H9 (cell line): Measurements from ENCODE around the gene MFRP. TPM values are rescaled to one million over a fixed set of nuclear protein-coding genes. Genes with fewer than 3 reads are reported as not detected.

ENCODE experiments used
- DNase-seq: peaks from one replicate; pipeline ENCODE4 v3.0.0-alpha.2; 2017
- H2AFZ ChIP-seq: one replicate; pipeline ENCODE4 v1.6.1; 2013; ENCODE audit warnings: mild to moderate bottlenecking, low read length, control low read depth, moderate library complexity
- H2AK5ac ChIP-seq: 2 replicates; pipeline ENCODE4 v1.6.1; 2013; ENCODE audit warnings: low read length, control low read depth, mixed read lengths; ENCODE audit not compliant: insufficient read length
- H2BK120ac ChIP-seq: one replicate; pipeline ENCODE4 v1.6.1; 2013; ENCODE audit warnings: low read depth, mild to moderate bottlenecking, low read length, control low read depth, inconsistent platforms; ENCODE audit not compliant: poor library complexity, severe bottlenecking
- H2BK12ac ChIP-seq: 2 replicates; pipeline ENCODE4 v1.6.1; 2013; ENCODE audit warnings: low read length, control low read depth, mixed read lengths, low read depth; ENCODE audit not compliant: insufficient read length
- H2BK15ac ChIP-seq: 2 replicates; pipeline ENCODE4 v1.6.1; 2013; ENCODE audit warnings: low read depth, low read length, control low read depth
- H2BK20ac ChIP-seq: one replicate; pipeline ENCODE4 v1.6.1; 2013; ENCODE audit warnings: low read depth, mild to moderate bottlenecking, low read length, control low read depth, inconsistent platforms; ENCODE audit not compliant: poor library complexity, severe bottlenecking
- H2BK5ac ChIP-seq: 2 replicates; pipeline ENCODE4 v1.6.1; 2013; ENCODE audit warnings: low read length, control low read depth, mixed read lengths; ENCODE audit not compliant: insufficient read length
- H3K14ac ChIP-seq: 2 replicates; pipeline ENCODE4 v1.6.1; 2013; ENCODE audit warnings: low read length, control low read depth; ENCODE audit not compliant: insufficient read depth
- H3K18ac ChIP-seq: 2 replicates; pipeline ENCODE4 v1.6.1; 2013; ENCODE audit warnings: low read depth, mild to moderate bottlenecking, mixed read lengths, low read length, control low read depth; ENCODE audit not compliant: insufficient read length
- H3K23ac ChIP-seq: 2 replicates; pipeline ENCODE4 v1.6.1; 2013; ENCODE audit warnings: low read length, control low read depth, mixed read lengths, low read depth; ENCODE audit not compliant: insufficient read length
- H3K23me2 ChIP-seq: 2 replicates; pipeline ENCODE4 v1.6.1; 2013; ENCODE audit warnings: low read depth, mild to moderate bottlenecking, mixed read lengths, low read length, control low read depth; ENCODE audit not compliant: insufficient read length, poor library complexity, severe bottlenecking
- H3K27ac ChIP-seq: 2 replicates; pipeline ENCODE4 v1.5.1; 2013; ENCODE audit warnings: low read length, control low read depth, mixed read lengths, low read depth; ENCODE audit not compliant: insufficient read length
- H3K27me3 ChIP-seq: 2 replicates; pipeline ENCODE4 v1.6.1; 2013; ENCODE audit warnings: low read length, control low read depth, inconsistent platforms; ENCODE audit not compliant: insufficient read depth
- H3K4ac ChIP-seq: 2 replicates; pipeline ENCODE4 v1.6.1; 2013; ENCODE audit warnings: low read depth, mild to moderate bottlenecking, control low read depth, inconsistent platforms, low read length, moderate library complexity
- H3K4me1 ChIP-seq: 2 replicates; pipeline ENCODE4 v1.6.1; 2013; ENCODE audit warnings: low read length, control low read depth, inconsistent platforms; ENCODE audit not compliant: insufficient read depth
- H3K4me2 ChIP-seq: 2 replicates; pipeline ENCODE4 v1.6.1; 2013; ENCODE audit warnings: low read length, control low read depth, mixed read lengths; ENCODE audit not compliant: insufficient read length, insufficient read depth
- H3K56ac ChIP-seq: 2 replicates; pipeline ENCODE4 v1.6.1; 2013; ENCODE audit warnings: low read depth, mild to moderate bottlenecking, mixed read lengths, low read length, control low read depth; ENCODE audit not compliant: insufficient read length
- H3K79me1 ChIP-seq: 2 replicates; pipeline ENCODE4 v1.6.1; 2013; ENCODE audit warnings: low read depth, mild to moderate bottlenecking, moderate library complexity, low read length, control low read depth, inconsistent platforms; ENCODE audit not compliant: insufficient read depth, poor library complexity, severe bottlenecking
- H3K79me2 ChIP-seq: 2 replicates; pipeline ENCODE4 v1.6.1; 2013; ENCODE audit warnings: low read length, control low read depth, inconsistent platforms; ENCODE audit not compliant: insufficient read depth
- H3K9ac ChIP-seq: 2 replicates; pipeline ENCODE4 v1.6.1; 2013; ENCODE audit warnings: low read length, control low read depth, mixed read lengths; ENCODE audit not compliant: insufficient read length; ENCODE audit errors: extremely low read depth
- H3K9me3 ChIP-seq: one replicate; pipeline ENCODE4 v1.6.1; 2013; ENCODE audit warnings: low read depth, low read length, inconsistent platforms; ENCODE audit not compliant: control insufficient read depth
- H3T11ph ChIP-seq: one replicate; pipeline ENCODE4 v1.6.1; 2013; ENCODE audit warnings: mild to moderate bottlenecking, low read length, control low read depth, inconsistent platforms
- H4K20me1 ChIP-seq: one replicate; pipeline ENCODE4 v1.6.1; 2013; ENCODE audit not compliant: control insufficient read depth, insufficient read length, insufficient read depth
- H4K5ac ChIP-seq: 2 replicates; pipeline ENCODE4 v1.6.1; 2013; ENCODE audit warnings: low read depth, mild to moderate bottlenecking, mixed read lengths, low read length, control low read depth; ENCODE audit not compliant: insufficient read length
- H4K8ac ChIP-seq: replicated peaks from 2 replicates; pipeline ENCODE4 v1.6.1; 2013; ENCODE audit warnings: low read length, control low read depth, mixed read lengths, low read depth; ENCODE audit not compliant: insufficient read length
- H4K91ac ChIP-seq: 2 replicates; pipeline ENCODE4 v1.6.1; 2013; ENCODE audit warnings: low read depth, mild to moderate bottlenecking, moderate library complexity, mixed read lengths, low read length, control low read depth; ENCODE audit not compliant: insufficient read length
- H3K27ac Mint-ChIP-seq, 3 experiments: 2 replicates in 2 of 3; 3 replicates in 1 of 3; pipeline ENCODE4 v1.8.0; 2020 to 2021; ENCODE audit warnings: mixed read lengths in 3 of 3, mild to moderate bottlenecking in 1 of 3, moderate library complexity in 1 of 3
- H3K27me3 Mint-ChIP-seq: 2 replicates; pipeline ENCODE4 v1.8.0; 2021; ENCODE audit warnings: low read depth, mild to moderate bottlenecking, moderate library complexity, mixed read lengths
- H3K36me3 Mint-ChIP-seq, 3 experiments: 2 replicates in 2 of 3; 3 replicates in 1 of 3; pipeline ENCODE4 v1.8.0; 2020 to 2021; ENCODE audit warnings: low read depth in 3 of 3, mixed read lengths in 3 of 3; ENCODE audit not compliant: insufficient read depth in 1 of 3
- H3K4me1 Mint-ChIP-seq, 2 experiments: 2 replicates each; pipeline ENCODE4 v1.8.0; 2020; ENCODE audit warnings: mixed read lengths in 2 of 2
- H3K4me3 Mint-ChIP-seq, 2 experiments: 2 replicates in 1 of 2; 3 replicates in 1 of 2; pipeline ENCODE4 v1.8.0; 2020 to 2021; ENCODE audit warnings: mild to moderate bottlenecking in 2 of 2, mixed read lengths in 2 of 2, moderate library complexity in 1 of 2
- H3K9me3 Mint-ChIP-seq, 2 experiments: 2 replicates in 1 of 2; 3 replicates in 1 of 2; pipeline ENCODE4 v1.8.0; 2020; ENCODE audit warnings: mild to moderate bottlenecking in 2 of 2, mixed read lengths in 2 of 2, moderate library complexity in 1 of 2
- CTCF ChIP-seq: fragments of 200-600 bp; sonication (generic); conservative IDR thresholded peaks from 3 replicates; pipeline ENCODE4 v1.8.0; 2021; ENCODE audit warnings: antibody characterized with exemption, mild to moderate bottlenecking
- WGBS: extraction: QIAGEN DNeasy Blood & Tissue Kit; methylation state at CpG from one replicate; pipeline ENCODE4 v1.1.7; 2013; ENCODE audit warnings: missing lambda C conversion rate, low lambda C conversion rate, mixed read lengths; ENCODE audit not compliant: insufficient read length; ENCODE audit errors: extremely low coverage; 5-methylcytosine and 5-hydroxymethylcytosine counted together
- total RNA-seq: library from RNA; stranded (reverse); gene quantifications from 2 replicates; pipeline ENCODE4 v1.2.1, GENCODE V29; 2021

MFRP gene
- total RNA-seq, 1 experiment from 2014 or later, result not detected

- H4K20me1 ChIP-seq, result no peaks in the 10 kb centered on the region
- DNase-seq, result no peak
- Mint-ChIP-seq H3K36me3 (peaks cover 0 to 5% (median 0%) of the 10 kb centered on the region in 3 experiments; a peak in 3 of 7 replicates), H3K9me3 (no peaks in the 10 kb centered on the region), H3K27me3 (peaks cover 32% of the 10 kb centered on the region), H3K27ac (no peak overlapping the region; a peak in 1 of 7 replicates), H3K4me1 (peaks cover 62 to 70% of the 10 kb centered on the region in 2 experiments), H3K4me3 (no peak overlapping the region; a peak in 1 of 5 replicates)
- no peak overlapping the region for H2BK20ac ChIP-seq
- no peak overlapping the region for H2BK15ac ChIP-seq
- H3K9ac ChIP-seq, result no peak overlapping the region
- H3K56ac ChIP-seq, result no peak overlapping the region
- no peak overlapping the region for H2BK12ac ChIP-seq
- no CpG with 5 or more reads among the region's 8 CpGs for WGBS
- H3K9me3 ChIP-seq, result no peaks in the 10 kb centered on the region
- no peak for TF ChIP-seq CTCF
- no peak overlapping the region for H3K4me2 ChIP-seq
- no peak overlapping the region for H3K4ac ChIP-seq
- H4K91ac ChIP-seq, result no peak overlapping the region
- H3K23ac ChIP-seq, result no peak overlapping the region
- H3K4me1 ChIP-seq, result peaks cover 2% of the 10 kb centered on the region; the same call in 1 of the 2 replicates
- no peak overlapping the region for H3T11ph ChIP-seq
- no peaks in the 10 kb centered on the region for H3K23me2 ChIP-seq
- no peak overlapping the region for H4K8ac ChIP-seq
- no peaks in the 10 kb centered on the region for H3K79me1 ChIP-seq
- no peak overlapping the region for H2BK120ac ChIP-seq
- H4K5ac ChIP-seq, result no peak overlapping the region
- H3K18ac ChIP-seq, result no peak overlapping the region
- no peak overlapping the region for H2AFZ ChIP-seq
- no peak overlapping the region for H3K14ac ChIP-seq
- no peak overlapping the region for H2BK5ac ChIP-seq
- no peaks in the 10 kb centered on the region for H3K79me2 ChIP-seq
- H3K27me3 ChIP-seq, result no peaks in the 10 kb centered on the region
- no peak overlapping the region for H3K27ac ChIP-seq
- H2AK5ac ChIP-seq, result no peak overlapping the region
These were observed 24.6 kb upstream of the MFRP start for GRCh38 chr11:119371067-119371601.
